ENCODE results near the gene TFPI. TPM values are rescaled to one million over a fixed set of nuclear protein-coding genes. Genes with fewer than 3 reads are reported as not detected.

Gene TFPI
- total and polyA plus RNA-seq, 4 donors: 72.9 to 131 (median 96.8) TPM

GRCh38 chr2:187497140-187497539, 57.1 kb downstream of the TFPI start:
- DNase-seq (ENCODE audit: low read depth in 4 of 6, low spot score in 6 of 6): no peak
- no peaks in the 10 kb centered on the region for H3K27me3 ChIP-seq (ENCODE audit: control insufficient read depth, insufficient read depth, low read length)
- H3K4me3 ChIP-seq (ENCODE audit: low read depth, low read length): no peak overlapping the region
- peak overlapping the region; percentile 25 for H3K27ac ChIP-seq (ENCODE audit: low read depth, low read length)
- H3K9me3 ChIP-seq (ENCODE audit: control insufficient read depth, insufficient read depth, low read length): peaks cover 4% of the 10 kb centered on the region
- no CpG with 5 or more reads among the region's 2 CpGs for WGBS (ENCODE audit: insufficient coverage)
- no peaks in the 10 kb centered on the region for H3K4me1 ChIP-seq (ENCODE audit: control insufficient read depth, insufficient read depth, low read length)
- H3K36me3 ChIP-seq (ENCODE audit: control insufficient read depth, insufficient read depth, low read length): no peaks in the 10 kb centered on the region

- peak; percentile 35 to 83 (median 56) for DNase-seq (ENCODE audit: low read depth in 4 of 6, low spot score in 6 of 6)
- Histone ChIP-seq H3K9me3 (ENCODE audit: control insufficient read depth, insufficient read depth, low read length) (peaks cover 4% of the 10 kb centered on the region), H3K27me3 (ENCODE audit: control insufficient read depth, insufficient read depth, low read length) (no peaks in the 10 kb centered on the region), H3K36me3 (ENCODE audit: control insufficient read depth, insufficient read depth, low read length) (no peaks in the 10 kb centered on the region), H3K27ac (ENCODE audit: low read depth, low read length) (peak overlapping the region; percentile 33), H3K4me1 (ENCODE audit: control insufficient read depth, insufficient read depth, low read length) (no peaks in the 10 kb centered on the region), H3K4me3 (ENCODE audit: low read depth, low read length) (no peak overlapping the region)
- WGBS (ENCODE audit: insufficient coverage): no CpG with 5 or more reads among the region's 1 CpG
Observed at GRCh38 chr2:187495324-187495723, 58.9 kb downstream of the TFPI start.

GRCh38 chr2:187493877-187494568, 60.2 kb downstream of the TFPI start:
- Histone ChIP-seq H3K9me3 (ENCODE audit: control insufficient read depth, insufficient read depth, low read length) (peaks cover 4% of the 10 kb centered on the region), H3K4me3 (ENCODE audit: low read depth, low read length) (no peak overlapping the region), H3K27me3 (ENCODE audit: control insufficient read depth, insufficient read depth, low read length) (no peaks in the 10 kb centered on the region), H3K27ac (ENCODE audit: low read depth, low read length) (peak overlapping the region; percentile 22), H3K36me3 (ENCODE audit: control insufficient read depth, insufficient read depth, low read length) (no peaks in the 10 kb centered on the region), H3K4me1 (ENCODE audit: control insufficient read depth, insufficient read depth, low read length) (no peaks in the 10 kb centered on the region)
- DNase-seq (ENCODE audit: low read depth in 4 of 6, low spot score in 6 of 6): no peak
- WGBS (ENCODE audit: insufficient coverage): 86% methylated on average over 1 of the region's 3 CpGs

GRCh38 chr2:187493180-187493579, 61.1 kb downstream of the TFPI start:
- DNase-seq (ENCODE audit: low read depth in 4 of 6, low spot score in 6 of 6): no peak
- H3K27ac ChIP-seq (ENCODE audit: low read depth, low read length): no peak overlapping the region
- H3K4me1 ChIP-seq (ENCODE audit: control insufficient read depth, insufficient read depth, low read length): no peaks in the 10 kb centered on the region
- no peaks in the 10 kb centered on the region for H3K36me3 ChIP-seq (ENCODE audit: control insufficient read depth, insufficient read depth, low read length)
- no peaks in the 10 kb centered on the region for H3K27me3 ChIP-seq (ENCODE audit: control insufficient read depth, insufficient read depth, low read length)
- WGBS (ENCODE audit: insufficient coverage): 79% methylated on average over 5 of the region's 5 CpGs
- peaks cover 4% of the 10 kb centered on the region for H3K9me3 ChIP-seq (ENCODE audit: control insufficient read depth, insufficient read depth, low read length)
- no peak overlapping the region for H3K4me3 ChIP-seq (ENCODE audit: low read depth, low read length)

- H3K4me3 ChIP-seq (ENCODE audit: low read depth, low read length): no peak overlapping the region
- no peaks in the 10 kb centered on the region for H3K27me3 ChIP-seq (ENCODE audit: control insufficient read depth, insufficient read depth, low read length)
- H3K4me1 ChIP-seq (ENCODE audit: control insufficient read depth, insufficient read depth, low read length): no peaks in the 10 kb centered on the region
- no peak for DNase-seq (ENCODE audit: low read depth in 4 of 6, low spot score in 6 of 6)
- no peaks in the 10 kb centered on the region for H3K9me3 ChIP-seq (ENCODE audit: control insufficient read depth, insufficient read depth, low read length)
- no peak overlapping the region for H3K27ac ChIP-seq (ENCODE audit: low read depth, low read length)
- no peaks in the 10 kb centered on the region for H3K36me3 ChIP-seq (ENCODE audit: control insufficient read depth, insufficient read depth, low read length)
Observed at GRCh38 chr2:187486241-187486640, 68.0 kb downstream of the TFPI start.

GRCh38 chr2:187485523-187485922, 68.7 kb downstream of the TFPI start:
- H3K27me3 ChIP-seq (ENCODE audit: control insufficient read depth, insufficient read depth, low read length): no peaks in the 10 kb centered on the region
- H3K4me3 ChIP-seq (ENCODE audit: low read depth, low read length): no peak overlapping the region
- no peak for DNase-seq (ENCODE audit: low read depth in 4 of 6, low spot score in 6 of 6)
- no CpG with 5 or more reads among the region's 1 CpG for WGBS (ENCODE audit: insufficient coverage)
- H3K27ac ChIP-seq (ENCODE audit: low read depth, low read length): no peak overlapping the region
- no peaks in the 10 kb centered on the region for H3K4me1 ChIP-seq (ENCODE audit: control insufficient read depth, insufficient read depth, low read length)
- no peaks in the 10 kb centered on the region for H3K9me3 ChIP-seq (ENCODE audit: control insufficient read depth, insufficient read depth, low read length)
- no peaks in the 10 kb centered on the region for H3K36me3 ChIP-seq (ENCODE audit: control insufficient read depth, insufficient read depth, low read length)

GRCh38 chr2:187483537-187483936, 70.7 kb downstream of the TFPI start:
- WGBS (ENCODE audit: insufficient coverage): no CpG with 5 or more reads among the region's 2 CpGs
- no peak overlapping the region for H3K4me3 ChIP-seq (ENCODE audit: low read depth, low read length)
- H3K27ac ChIP-seq (ENCODE audit: low read depth, low read length): no peak overlapping the region
- H3K36me3 ChIP-seq (ENCODE audit: control insufficient read depth, insufficient read depth, low read length): no peaks in the 10 kb centered on the region
- no peaks in the 10 kb centered on the region for H3K27me3 ChIP-seq (ENCODE audit: control insufficient read depth, insufficient read depth, low read length)
- DNase-seq (ENCODE audit: low read depth in 4 of 6, low spot score in 6 of 6): no peak
- H3K9me3 ChIP-seq (ENCODE audit: control insufficient read depth, insufficient read depth, low read length): no peaks in the 10 kb centered on the region
- H3K4me1 ChIP-seq (ENCODE audit: control insufficient read depth, insufficient read depth, low read length): no peaks in the 10 kb centered on the region

GRCh38 chr2:187482796-187483195, 71.4 kb downstream of the TFPI start:
- 78% methylated on average over 3 of the region's 5 CpGs for WGBS (ENCODE audit: insufficient coverage)
- Histone ChIP-seq H3K27me3 (ENCODE audit: control insufficient read depth, insufficient read depth, low read length) (no peaks in the 10 kb centered on the region), H3K27ac (ENCODE audit: low read depth, low read length) (no peak overlapping the region), H3K4me1 (ENCODE audit: control insufficient read depth, insufficient read depth, low read length) (no peaks in the 10 kb centered on the region), H3K36me3 (ENCODE audit: control insufficient read depth, insufficient read depth, low read length) (no peaks in the 10 kb centered on the region), H3K4me3 (ENCODE audit: low read depth, low read length) (no peak overlapping the region), H3K9me3 (ENCODE audit: control insufficient read depth, insufficient read depth, low read length) (no peaks in the 10 kb centered on the region)
- no peak for DNase-seq (ENCODE audit: low read depth in 4 of 6, low spot score in 6 of 6)

GRCh38 chr2:187481543-187481942, 72.7 kb downstream of the TFPI start:
- no peak overlapping the region for H3K27ac ChIP-seq (ENCODE audit: low read depth, low read length)
- H3K27me3 ChIP-seq (ENCODE audit: control insufficient read depth, insufficient read depth, low read length): no peaks in the 10 kb centered on the region
- H3K36me3 ChIP-seq (ENCODE audit: control insufficient read depth, insufficient read depth, low read length): no peaks in the 10 kb centered on the region
- WGBS (ENCODE audit: insufficient coverage): no CpG with 5 or more reads among the region's 3 CpGs
- H3K9me3 ChIP-seq (ENCODE audit: control insufficient read depth, insufficient read depth, low read length): no peaks in the 10 kb centered on the region
- H3K4me3 ChIP-seq (ENCODE audit: low read depth, low read length): no peak overlapping the region
- H3K4me1 ChIP-seq (ENCODE audit: control insufficient read depth, insufficient read depth, low read length): no peaks in the 10 kb centered on the region
- no peak for DNase-seq (ENCODE audit: low read depth in 4 of 6, low spot score in 6 of 6)

- Histone ChIP-seq H3K36me3 (ENCODE audit: control insufficient read depth, insufficient read depth, low read length) (no peaks in the 10 kb centered on the region), H3K9me3 (ENCODE audit: control insufficient read depth, insufficient read depth, low read length) (no peaks in the 10 kb centered on the region), H3K4me1 (ENCODE audit: control insufficient read depth, insufficient read depth, low read length) (no peaks in the 10 kb centered on the region), H3K27me3 (ENCODE audit: control insufficient read depth, insufficient read depth, low read length) (no peaks in the 10 kb centered on the region), H3K4me3 (ENCODE audit: low read depth, low read length) (no peak overlapping the region), H3K27ac (ENCODE audit: low read depth, low read length) (no peak overlapping the region)
- WGBS (ENCODE audit: insufficient coverage): no CpG with 5 or more reads among the region's 2 CpGs
- DNase-seq (ENCODE audit: low read depth in 4 of 6, low spot score in 6 of 6): no peak
Observed at GRCh38 chr2:187478719-187479118, 75.5 kb downstream of the TFPI start.
